Transverse colon (tissue), 4 donors: Measurements from ENCODE around the gene CCDC15. TPM values are rescaled to one million over a fixed set of nuclear protein-coding genes. Genes with fewer than 3 reads are reported as not detected.

ENCODE experiments used
- DNase-seq: peaks from one replicate; pipeline ENCODE4 v3.0.0-alpha.2; 2019
- H3K27ac ChIP-seq, 4 donors: fragments of 200-600 bp; sonication (generic); 2 replicates each; pipeline ENCODE4 v1.5.1; 2016 to 2018; ENCODE audit warnings: inconsistent platforms in 4 of 4
- H3K27me3 ChIP-seq: fragments of 200-600 bp; sonication (generic); 2 replicates; pipeline ENCODE4 v1.5.1; 2017; ENCODE audit warnings: inconsistent platforms
- H3K36me3 ChIP-seq, 4 donors: fragments of 200-600 bp; sonication (generic); 2 replicates each; pipeline ENCODE4 v1.5.1; 2017 to 2019; ENCODE audit warnings: inconsistent platforms in 4 of 4
- H3K4me1 ChIP-seq, 4 donors: fragments of 200-600 bp; sonication (generic); 2 replicates each; pipeline ENCODE4 v1.5.1; 2017 to 2020; ENCODE audit warnings: inconsistent platforms in 4 of 4
- H3K4me3 ChIP-seq, 4 donors: fragments of 200-600 bp; sonication (generic); 1 replicate in 1 of 4; 2 replicates in 3 of 4; pipeline versions ENCODE4 v1.5.1 to v1.6.1; 2017 to 2019; ENCODE audit warnings: inconsistent platforms in 4 of 4
- H3K9me3 ChIP-seq, 2 donors: fragments of 200-600 bp; sonication (generic); 2 replicates each; pipeline ENCODE4 v1.5.1; 2017 to 2019; ENCODE audit warnings: inconsistent platforms in 2 of 2
- EP300 ChIP-seq: sonication (generic); formaldehyde crosslinking; IDR thresholded peaks from one replicate; pipeline ENCODE4 v1.6.1; 2017; ENCODE audit warnings: antibody characterized with exemption, low read depth
- POLR2A ChIP-seq: fragments of 450-650 bp; IDR thresholded peaks from one replicate; pipeline ENCODE4 v1.6.1; 2016; ENCODE audit warnings: antibody characterized with exemption, mild to moderate bottlenecking, moderate library complexity
- POLR2AphosphoS5 ChIP-seq, 3 donors: sonication (generic); formaldehyde crosslinking; IDR thresholded peaks; one replicate each; pipeline ENCODE4 v1.6.1; 2016; ENCODE audit warnings: antibody characterized with exemption in 3 of 3
- WGBS, 2 donors: methylation state at CpG; one replicate each; pipeline ENCODE4 v1.1.5; 2018; ENCODE audit warnings: low coverage in 1 of 2; 5-methylcytosine and 5-hydroxymethylcytosine counted together
- in situ Hi-C, 4 donors: fragments of 200-750 bp; cut with MboI; loops; one replicate each; pipeline versions ENCODE4 v1.15.0 to v1.15.1; 2017; ENCODE audit warnings: low sequenced_read_pairs in 3 of 4, low pct_ligation_motif_present in 1 of 4, low pct_unique_long_range_greater_than_20kb in 1 of 4
- intact Hi-C: fragments of 100-400 bp; cut with DNase I; formaldehyde crosslinking; loops from one replicate; pipeline ENCODE4 v1.15.1; 2023; ENCODE audit warnings: low total_unique reads
- total RNA-seq, 4 donors: library from RNA; depleted of rRNA; stranded (reverse); fragments of >200 nt; gene quantifications; one replicate each; pipeline ENCODE4 v1.1.0, GENCODE V29; 2016
- TF ChIP-seq, protein P1 (sequence below), 5 experiments: fragments of 200-600 bp in 3 of 5; fragments of 450-650 bp in 2 of 5; sonication (generic) in 3 of 5; IDR thresholded peaks; 1 replicate in 2 of 5; 2 replicates in 3 of 5; pipeline ENCODE4 v1.5.1; 2016 to 2017; ENCODE audit warnings: antibody characterized with exemption in 5 of 5, inconsistent platforms in 3 of 5, mild to moderate bottlenecking in 2 of 5, moderate library complexity in 1 of 5

The CCDC15 gene
- total RNA-seq, 4 donors from 2014 or later = 0.64 to 0.82 (median 0.75) TPM; not detected in 1

DNA sequence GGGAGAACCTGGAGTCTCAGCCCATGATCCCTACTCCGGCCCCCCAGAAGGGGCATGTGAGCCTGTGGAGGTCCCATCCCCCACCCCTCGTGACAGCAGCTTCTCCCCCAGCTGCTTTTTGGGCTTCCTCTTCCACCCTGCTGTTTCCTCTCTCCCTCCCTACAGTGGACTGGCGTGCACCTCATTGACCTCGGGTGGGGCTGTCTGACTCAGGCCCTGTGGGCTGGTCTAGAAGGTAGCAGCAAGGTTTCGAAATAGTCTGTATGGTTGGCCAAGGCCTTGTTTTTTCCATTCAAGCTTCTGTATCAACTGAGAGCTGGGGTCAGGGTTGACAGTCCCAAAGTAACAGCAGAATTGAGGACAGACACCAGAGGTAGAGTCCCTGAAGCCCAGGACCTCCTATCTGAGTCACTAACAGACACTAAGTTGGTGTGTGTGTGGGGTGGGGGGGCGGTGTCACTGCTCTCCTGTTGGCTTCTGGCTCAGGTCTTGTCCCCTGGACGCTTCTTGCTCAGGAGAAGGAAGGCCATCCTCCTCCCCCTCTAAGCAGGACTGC lies 116.8 kb downstream of the CCDC15 start:
- TF ChIP-seq POLR2AphosphoS5 (IDR thresholded peaks at IDR 0.05) (no peak), EP300 (no peak), POLR2A (no peak)
- TF ChIP-seq, protein P1, sequence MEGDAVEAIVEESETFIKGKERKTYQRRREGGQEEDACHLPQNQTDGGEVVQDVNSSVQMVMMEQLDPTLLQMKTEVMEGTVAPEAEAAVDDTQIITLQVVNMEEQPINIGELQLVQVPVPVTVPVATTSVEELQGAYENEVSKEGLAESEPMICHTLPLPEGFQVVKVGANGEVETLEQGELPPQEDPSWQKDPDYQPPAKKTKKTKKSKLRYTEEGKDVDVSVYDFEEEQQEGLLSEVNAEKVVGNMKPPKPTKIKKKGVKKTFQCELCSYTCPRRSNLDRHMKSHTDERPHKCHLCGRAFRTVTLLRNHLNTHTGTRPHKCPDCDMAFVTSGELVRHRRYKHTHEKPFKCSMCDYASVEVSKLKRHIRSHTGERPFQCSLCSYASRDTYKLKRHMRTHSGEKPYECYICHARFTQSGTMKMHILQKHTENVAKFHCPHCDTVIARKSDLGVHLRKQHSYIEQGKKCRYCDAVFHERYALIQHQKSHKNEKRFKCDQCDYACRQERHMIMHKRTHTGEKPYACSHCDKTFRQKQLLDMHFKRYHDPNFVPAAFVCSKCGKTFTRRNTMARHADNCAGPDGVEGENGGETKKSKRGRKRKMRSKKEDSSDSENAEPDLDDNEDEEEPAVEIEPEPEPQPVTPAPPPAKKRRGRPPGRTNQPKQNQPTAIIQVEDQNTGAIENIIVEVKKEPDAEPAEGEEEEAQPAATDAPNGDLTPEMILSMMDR (IDR thresholded peaks at IDR 0.05) = no peak
- Histone ChIP-seq H3K27me3 (peaks cover 13% of the 10 kb centered on the region), H3K27ac (peak overlapping the region; percentile 38 to 53 (median 42)), H3K9me3 (no peaks in the 10 kb centered on the region), H3K4me1 (peaks cover 0 to 9% (median 0%) of the 10 kb centered on the region in 4 donors), H3K4me3 (no peak overlapping the region), H3K36me3 (no peaks in the 10 kb centered on the region)
- in situ Hi-C loops (no loop called here), intact Hi-C loops (no loop called here)
- 38 to 43% methylated on average over 2 to 6 of the region's 7 CpGs for WGBS, 2 donors
- peak; percentile 66 for DNase-seq

DNA sequence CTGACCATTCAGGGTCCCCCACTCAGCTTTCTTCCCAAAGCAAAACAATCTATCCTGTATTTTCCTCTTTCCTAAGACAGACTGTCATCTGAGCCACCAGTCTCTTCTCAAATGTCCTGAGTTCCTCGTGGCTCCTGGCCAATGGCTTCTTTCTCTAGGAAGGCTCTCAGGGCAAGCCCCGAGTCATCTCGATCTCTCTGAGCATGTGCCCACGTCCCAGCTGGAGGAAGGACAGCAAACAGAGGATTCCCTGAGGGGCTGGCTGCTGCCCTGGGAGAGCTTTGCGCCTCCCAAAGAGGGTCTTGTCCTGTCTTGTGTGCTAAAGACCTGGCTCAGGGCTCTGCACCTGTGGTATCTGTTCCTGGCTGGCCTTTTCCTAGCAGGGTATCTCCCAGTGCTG lies 117.4 kb downstream of the CCDC15 start:
- Histone ChIP-seq H3K27me3 (peaks cover 7% of the 10 kb centered on the region), H3K9me3 (no peaks in the 10 kb centered on the region), H3K4me3 (no peak overlapping the region), H3K4me1 (peaks cover 0 to 9% (median 0%) of the 10 kb centered on the region in 4 donors), H3K36me3 (no peaks in the 10 kb centered on the region), H3K27ac (peak overlapping the region; percentile 29 to 53 (median 42))
- no peak for DNase-seq
- intact Hi-C loops = no loop called here
- no peak for TF ChIP-seq EP300
- no peak for TF ChIP-seq POLR2A
- TF ChIP-seq, protein P1 (IDR thresholded peaks at IDR 0.05) = no peak
- no peak for TF ChIP-seq POLR2AphosphoS5 (IDR thresholded peaks at IDR 0.05)
- WGBS, 2 donors = 28 to 47% methylated on average over 4 of the region's 5 CpGs
- in situ Hi-C loops = no loop called here

DNA sequence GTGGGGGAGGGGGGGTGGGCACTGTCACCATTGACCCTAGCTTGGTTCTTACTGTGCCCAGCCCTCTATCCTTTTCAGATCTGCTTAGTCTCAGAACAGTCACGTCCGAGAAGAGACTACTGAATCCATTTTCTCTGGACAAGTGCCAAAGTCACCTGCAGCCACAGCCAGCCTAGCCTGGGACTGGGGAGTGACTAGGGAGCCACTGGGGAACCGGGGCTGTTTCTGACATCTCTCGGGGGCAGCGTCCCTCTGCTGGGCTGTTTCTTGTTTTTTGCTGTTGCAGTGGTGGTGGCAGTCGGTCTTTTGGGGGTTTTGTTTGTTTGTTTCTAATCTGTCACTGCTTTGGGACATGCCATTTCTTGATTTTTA lies 117.8 kb downstream of the CCDC15 start:
- peak overlapping the region; percentile 26 to 57 (median 49) for H3K27ac ChIP-seq
- DNase-seq = no peak
- intact Hi-C loops = no loop called here
- H3K4me1 ChIP-seq = peaks cover 0 to 9% (median 0%) of the 10 kb centered on the region in 4 donors
- no peaks in the 10 kb centered on the region for H3K9me3 ChIP-seq
- H3K4me3 ChIP-seq = no peak overlapping the region
- TF ChIP-seq, protein P1 (IDR thresholded peaks at IDR 0.05) = no peak
- TF ChIP-seq EP300 (no peak), POLR2A (no peak), POLR2AphosphoS5 (IDR thresholded peaks at IDR 0.05) (no peak)
- H3K27me3 ChIP-seq = peaks cover 7% of the 10 kb centered on the region
- in situ Hi-C loops = no loop called here
- 68 to 77% methylated on average over 5 to 6 of the region's 6 CpGs for WGBS, 2 donors
- no peaks in the 10 kb centered on the region for H3K36me3 ChIP-seq

- H3K4me1 ChIP-seq = peaks cover 0 to 9% (median 0%) of the 10 kb centered on the region in 4 donors
- peak; percentile 58 for DNase-seq
- peaks cover 7% of the 10 kb centered on the region for H3K27me3 ChIP-seq
- H3K4me3 ChIP-seq = no peak overlapping the region
- H3K36me3 ChIP-seq = no peaks in the 10 kb centered on the region
- H3K9me3 ChIP-seq = no peaks in the 10 kb centered on the region
- peak overlapping the region; percentile 26 to 57 (median 49) for H3K27ac ChIP-seq
- TF ChIP-seq, protein P1 (IDR thresholded peaks at IDR 0.05) = no peak
- in situ Hi-C loops = no loop called here
- WGBS, 2 donors = 72% methylated on average over 12 of the region's 12 CpGs; no CpG with 5 or more reads in 1 of the 2 donors
- intact Hi-C loops = no loop called here
Measured at GRCh38 chr11:125072218-125072960, 118.4 kb downstream of the CCDC15 start.
